HL-60 (cell line): ENCODE results near the gene TADA2B.

Experiments
- DNase-seq, 2 experiments: peaks; one replicate each; pipeline ENCODE4 v3.0.0-alpha.2; 2010 to 2020; ENCODE audit warnings: low read depth in 1 of 2, low spot score in 1 of 2
- H3K27ac ChIP-seq: fragments of 250-450 bp; sonication (Bioruptor Pico); replicated peaks from 2 replicates; pipeline ENCODE4 v1.5.1; 2020; ENCODE audit warnings: mild to moderate bottlenecking, moderate library complexity
- H3K27me3 ChIP-seq: fragments of 250-450 bp; sonication (Bioruptor Pico); 2 replicates; pipeline ENCODE4 v1.5.1; 2021; ENCODE audit warnings: mild to moderate bottlenecking, moderate library complexity; ENCODE audit not compliant: insufficient read depth, poor library complexity, severe bottlenecking
- H3K4me3 ChIP-seq: replicated peaks from 2 replicates; pipeline ENCODE4 v1.5.1; 2011; ENCODE audit warnings: mild to moderate bottlenecking, control low read depth, low read length; ENCODE audit not compliant: insufficient read depth
- GABPA ChIP-seq: IDR thresholded peaks from 2 replicates; pipeline ENCODE4 v1.6.1; 2012; ENCODE audit warnings: low read depth
- POLR2AphosphoS5 ChIP-seq: IDR thresholded peaks from 2 replicates; pipeline ENCODE4 v1.6.1; 2012; ENCODE audit warnings: low read depth
- SPI1 ChIP-seq: IDR thresholded peaks from 2 replicates; pipeline ENCODE4 v1.6.1; 2012; ENCODE audit warnings: low read depth, mild to moderate bottlenecking, borderline replicate concordance
- long read RNA-seq: library from polyadenylated mRNA; unstranded; transcript quantifications from one replicate; pipeline ENCODE4 v2.0.0, GENCODE V29; 2020
- TF ChIP-seq, protein P1 (sequence below): IDR thresholded peaks from one replicate; pipeline ENCODE4 v1.5.1; 2011; ENCODE audit warnings: low read length, control low read depth, inconsistent platforms; ENCODE audit not compliant: insufficient read depth
- TF ChIP-seq, protein P2 (sequence below): IDR thresholded peaks from 2 replicates; pipeline ENCODE4 v1.6.1; 2012; ENCODE audit warnings: low read depth; ENCODE audit not compliant: insufficient replicate concordance

Gene TADA2B, protein sequence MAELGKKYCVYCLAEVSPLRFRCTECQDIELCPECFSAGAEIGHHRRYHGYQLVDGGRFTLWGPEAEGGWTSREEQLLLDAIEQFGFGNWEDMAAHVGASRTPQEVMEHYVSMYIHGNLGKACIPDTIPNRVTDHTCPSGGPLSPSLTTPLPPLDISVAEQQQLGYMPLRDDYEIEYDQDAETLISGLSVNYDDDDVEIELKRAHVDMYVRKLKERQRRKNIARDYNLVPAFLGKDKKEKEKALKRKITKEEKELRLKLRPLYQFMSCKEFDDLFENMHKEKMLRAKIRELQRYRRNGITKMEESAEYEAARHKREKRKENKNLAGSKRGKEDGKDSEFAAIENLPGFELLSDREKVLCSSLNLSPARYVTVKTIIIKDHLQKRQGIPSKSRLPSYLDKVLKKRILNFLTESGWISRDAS
- long read RNA-seq, full-length matches to known transcripts: 4 of 4 reads
- long read RNA-seq, partial matches to known transcripts: 0 of 4 reads
- long read RNA-seq, other reads (novel, unspliced or antisense): 0 of 4 reads

DNA sequence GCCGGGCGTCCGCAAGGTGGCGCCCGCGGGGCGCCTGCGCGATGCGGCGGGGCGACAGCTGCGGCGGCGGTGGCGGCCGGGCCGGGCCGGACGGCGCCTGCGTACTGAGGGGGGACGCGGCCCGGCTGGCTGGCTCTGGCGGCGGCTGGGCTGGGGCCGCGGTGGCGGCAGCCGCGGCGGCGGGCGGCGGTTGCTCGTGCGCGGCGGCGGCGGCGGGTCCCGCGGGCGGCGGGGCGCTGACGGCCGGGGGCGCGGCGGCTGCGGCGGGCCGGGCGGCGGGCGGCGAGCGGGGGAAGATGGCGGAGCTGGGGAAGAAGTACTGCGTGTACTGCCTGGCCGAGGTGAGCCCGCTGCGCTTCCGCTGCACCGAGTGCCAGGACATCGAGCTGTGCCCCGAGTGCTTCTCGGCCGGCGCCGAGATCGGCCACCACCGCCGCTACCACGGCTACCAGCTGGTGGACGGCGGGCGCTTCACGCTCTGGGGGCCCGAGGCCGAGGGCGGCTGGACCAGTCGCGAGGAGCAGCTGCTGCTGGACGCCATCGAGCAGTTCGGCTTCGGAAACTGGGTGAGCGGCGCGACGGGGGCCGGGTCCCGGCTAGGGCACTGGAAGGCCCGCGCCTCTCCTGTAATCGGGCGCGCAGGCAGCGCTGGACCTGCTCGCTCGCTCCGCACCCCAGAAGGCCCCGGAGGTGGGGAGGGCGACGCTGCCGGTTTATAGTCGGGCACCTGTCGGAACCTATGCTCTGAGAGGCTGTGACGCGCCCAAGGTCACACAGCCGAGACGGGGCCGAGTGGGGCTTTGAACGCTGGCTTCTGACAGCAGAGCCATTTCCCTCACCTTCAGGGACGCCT is at the start of gene TADA2B:
Gene TADA2B (plus strand): TSS at position 89 of the 853 bp plus-strand sequence. CDS start 208 bp downstream, at position 297.
- DNase-seq: no peak
- peak within 1 kb of the TSS; percentile 90 for H3K4me3 ChIP-seq
- H3K27ac ChIP-seq: peak within 1 kb of the TSS; percentile 91
- TF ChIP-seq POLR2AphosphoS5 (no peak), SPI1 (no peak), GABPA (no peak)
- TF ChIP-seq, protein P1, sequence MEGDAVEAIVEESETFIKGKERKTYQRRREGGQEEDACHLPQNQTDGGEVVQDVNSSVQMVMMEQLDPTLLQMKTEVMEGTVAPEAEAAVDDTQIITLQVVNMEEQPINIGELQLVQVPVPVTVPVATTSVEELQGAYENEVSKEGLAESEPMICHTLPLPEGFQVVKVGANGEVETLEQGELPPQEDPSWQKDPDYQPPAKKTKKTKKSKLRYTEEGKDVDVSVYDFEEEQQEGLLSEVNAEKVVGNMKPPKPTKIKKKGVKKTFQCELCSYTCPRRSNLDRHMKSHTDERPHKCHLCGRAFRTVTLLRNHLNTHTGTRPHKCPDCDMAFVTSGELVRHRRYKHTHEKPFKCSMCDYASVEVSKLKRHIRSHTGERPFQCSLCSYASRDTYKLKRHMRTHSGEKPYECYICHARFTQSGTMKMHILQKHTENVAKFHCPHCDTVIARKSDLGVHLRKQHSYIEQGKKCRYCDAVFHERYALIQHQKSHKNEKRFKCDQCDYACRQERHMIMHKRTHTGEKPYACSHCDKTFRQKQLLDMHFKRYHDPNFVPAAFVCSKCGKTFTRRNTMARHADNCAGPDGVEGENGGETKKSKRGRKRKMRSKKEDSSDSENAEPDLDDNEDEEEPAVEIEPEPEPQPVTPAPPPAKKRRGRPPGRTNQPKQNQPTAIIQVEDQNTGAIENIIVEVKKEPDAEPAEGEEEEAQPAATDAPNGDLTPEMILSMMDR: no peak
- TF ChIP-seq, protein P2, sequence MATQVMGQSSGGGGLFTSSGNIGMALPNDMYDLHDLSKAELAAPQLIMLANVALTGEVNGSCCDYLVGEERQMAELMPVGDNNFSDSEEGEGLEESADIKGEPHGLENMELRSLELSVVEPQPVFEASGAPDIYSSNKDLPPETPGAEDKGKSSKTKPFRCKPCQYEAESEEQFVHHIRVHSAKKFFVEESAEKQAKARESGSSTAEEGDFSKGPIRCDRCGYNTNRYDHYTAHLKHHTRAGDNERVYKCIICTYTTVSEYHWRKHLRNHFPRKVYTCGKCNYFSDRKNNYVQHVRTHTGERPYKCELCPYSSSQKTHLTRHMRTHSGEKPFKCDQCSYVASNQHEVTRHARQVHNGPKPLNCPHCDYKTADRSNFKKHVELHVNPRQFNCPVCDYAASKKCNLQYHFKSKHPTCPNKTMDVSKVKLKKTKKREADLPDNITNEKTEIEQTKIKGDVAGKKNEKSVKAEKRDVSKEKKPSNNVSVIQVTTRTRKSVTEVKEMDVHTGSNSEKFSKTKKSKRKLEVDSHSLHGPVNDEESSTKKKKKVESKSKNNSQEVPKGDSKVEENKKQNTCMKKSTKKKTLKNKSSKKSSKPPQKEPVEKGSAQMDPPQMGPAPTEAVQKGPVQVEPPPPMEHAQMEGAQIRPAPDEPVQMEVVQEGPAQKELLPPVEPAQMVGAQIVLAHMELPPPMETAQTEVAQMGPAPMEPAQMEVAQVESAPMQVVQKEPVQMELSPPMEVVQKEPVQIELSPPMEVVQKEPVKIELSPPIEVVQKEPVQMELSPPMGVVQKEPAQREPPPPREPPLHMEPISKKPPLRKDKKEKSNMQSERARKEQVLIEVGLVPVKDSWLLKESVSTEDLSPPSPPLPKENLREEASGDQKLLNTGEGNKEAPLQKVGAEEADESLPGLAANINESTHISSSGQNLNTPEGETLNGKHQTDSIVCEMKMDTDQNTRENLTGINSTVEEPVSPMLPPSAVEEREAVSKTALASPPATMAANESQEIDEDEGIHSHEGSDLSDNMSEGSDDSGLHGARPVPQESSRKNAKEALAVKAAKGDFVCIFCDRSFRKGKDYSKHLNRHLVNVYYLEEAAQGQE: no peak
- no peaks in the 10 kb centered on the region for H3K27me3 ChIP-seq

DNA sequence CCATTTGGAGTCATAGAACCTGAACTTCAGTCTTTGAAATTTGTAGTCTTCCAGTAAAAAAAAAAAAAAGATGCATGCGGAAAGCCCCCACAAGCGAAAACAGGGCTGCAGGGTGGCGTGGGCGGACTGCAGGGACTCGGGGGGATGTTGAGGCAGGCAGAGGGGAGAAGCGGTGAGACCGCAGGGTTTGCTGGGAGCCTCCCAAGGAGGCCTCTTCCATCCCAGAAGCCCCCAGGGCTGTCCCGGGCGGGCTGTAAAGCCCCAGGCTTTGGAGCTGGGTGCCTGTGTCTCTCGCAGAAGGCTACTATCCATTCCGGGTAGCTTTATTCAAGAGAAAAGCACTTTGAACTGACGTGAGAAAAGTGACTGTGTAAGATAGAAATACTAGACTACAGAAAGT is 46.7 kb upstream of the TADA2B start:
- TF ChIP-seq, protein P2: no peak
- TF ChIP-seq, protein P1: no peak
- TF ChIP-seq POLR2AphosphoS5: no peak
- no peak for TF ChIP-seq SPI1
- no peak for TF ChIP-seq GABPA
- Histone ChIP-seq H3K27me3 (no peaks in the 10 kb centered on the region), H3K4me3 (no peak overlapping the region), H3K27ac (no peak overlapping the region)
- DNase-seq: no peak

DNA sequence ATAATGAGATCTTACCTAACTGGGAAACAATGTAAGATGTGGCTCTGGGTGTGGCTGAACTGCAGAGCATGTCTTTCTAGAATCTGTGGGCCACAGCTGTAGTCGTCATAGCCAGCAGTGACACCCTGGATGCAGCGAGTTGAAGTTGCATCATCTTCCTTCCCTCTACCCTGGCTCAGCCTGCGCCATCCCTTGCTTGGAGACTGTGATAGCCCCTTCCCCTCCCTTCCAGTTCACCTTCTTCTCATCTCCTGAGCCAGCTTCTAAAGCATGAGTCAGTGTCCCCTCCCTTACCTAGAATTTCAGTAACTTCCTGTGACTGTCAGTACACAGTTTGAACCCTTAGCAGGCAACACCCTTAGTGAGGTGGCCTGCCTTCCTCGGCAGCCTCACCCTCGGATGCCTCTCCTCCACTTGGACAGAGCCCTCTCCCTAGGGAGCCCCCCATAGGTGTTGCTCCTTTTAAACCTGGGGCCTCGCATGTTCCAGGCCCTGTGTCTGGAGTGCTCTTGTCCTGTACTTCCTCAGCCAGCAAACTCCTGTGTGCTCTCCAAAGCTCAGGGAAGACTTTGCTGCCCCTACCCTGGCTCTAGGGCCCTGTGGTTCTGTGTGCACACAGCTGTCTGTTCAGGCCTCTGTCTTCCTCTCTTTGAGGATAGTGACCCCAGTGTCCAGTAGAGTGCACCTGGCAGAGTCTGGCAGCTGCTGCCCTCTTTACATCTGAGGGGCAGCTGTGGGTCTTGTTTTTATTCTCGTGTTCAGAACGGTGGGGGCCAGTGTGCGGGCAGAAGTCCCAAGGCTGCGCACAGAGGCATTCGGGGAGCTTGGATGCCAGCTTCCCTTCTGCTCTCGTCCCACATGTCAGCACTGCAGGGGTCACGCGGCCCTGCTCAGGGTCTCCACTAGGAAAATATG is 43.7 kb upstream of the TADA2B start:
- peak overlapping the region; percentile 18 for H3K27ac ChIP-seq

More for the DNA sequence above, 43.7 kb upstream of the TADA2B start:
- peak; percentile 73 to 75 for DNase-seq
- no peak overlapping the region for H3K4me3 ChIP-seq
- no peaks in the 10 kb centered on the region for H3K27me3 ChIP-seq
- TF ChIP-seq, protein P2: no peak
- TF ChIP-seq GABPA: no peak
- TF ChIP-seq SPI1: no peak
- TF ChIP-seq, protein P1: no peak
- no peak for TF ChIP-seq POLR2AphosphoS5
